Adrenal gland (tissue), 12 donors: Measurements from ENCODE around the gene PSMD8. TPM values are rescaled to one million over a fixed set of nuclear protein-coding genes. Genes with fewer than 3 reads are reported as not detected.

Experiments used
- DNase-seq, 7 donors: peaks; one replicate each; pipeline ENCODE4 v3.0.0-alpha.2; 2019 to 2020
- H3K27ac ChIP-seq, 5 donors: fragments of 200-600 bp; sonication (generic) in 4 of 5; 1 replicate in 3 of 5; 2 replicates in 2 of 5; pipeline versions ENCODE4 v1.5.1 to v1.8.0; 2016 to 2020; ENCODE audit warnings: mild to moderate bottlenecking in 1 of 5
- H3K27me3 ChIP-seq: fragments of 200-600 bp; 2 replicates; pipeline ENCODE4 v1.8.0; 2021
- H3K36me3 ChIP-seq, 2 donors: fragments of 200-600 bp; replicated peaks in 1 of 2; 1 replicate in 1 of 2; 2 replicates in 1 of 2; pipeline versions ENCODE4 v1.5.1 to v1.8.0; 2018 to 2022
- H3K4me1 ChIP-seq, 2 donors: fragments of 200-600 bp; replicated peaks in 1 of 2; 1 replicate in 1 of 2; 2 replicates in 1 of 2; pipeline versions ENCODE4 v1.5.1 to v1.8.0; 2018 to 2021
- H3K4me3 ChIP-seq, 4 donors: fragments of 200-600 bp; sonication (generic) in 3 of 4; one replicate each; pipeline ENCODE4 v1.5.1; 2016 to 2018
- H3K9me3 ChIP-seq, 3 donors: fragments of 200-600 bp; sonication (generic) in 1 of 3; replicated peaks in 1 of 3; 1 replicate in 2 of 3; 2 replicates in 1 of 3; pipeline versions ENCODE4 v1.5.1 to v1.8.0; 2016 to 2021
- POLR2A ChIP-seq, 2 donors: fragments of 450-650 bp; IDR thresholded peaks; one replicate each; pipeline ENCODE4 v1.6.1; 2017; ENCODE audit warnings: antibody characterized with exemption in 2 of 2, mild to moderate bottlenecking in 2 of 2, moderate library complexity in 1 of 2
- WGBS, 4 donors: extraction: QIAGEN DNeasy Blood & Tissue Kit in 2 of 4; methylation state at CpG; one replicate each; pipeline versions ENCODE4 v1.1.5 to v1.1.7; 2013 to 2017; 5-methylcytosine and 5-hydroxymethylcytosine counted together
- intact Hi-C, 2 donors: fragments of 100-400 bp; cut with DNase I; formaldehyde crosslinking; loops; one replicate each; pipeline versions ENCODE4 v1.14.1 to v1.15.0; 2022 to 2023
- polyA plus RNA-seq, 3 donors: library from polyadenylated mRNA; stranded (reverse); fragments of 200-250 nt in 2 of 3; fragments of 350-450 nt in 1 of 3; fragmentation: Illumina TruSeq in 1 of 3; extraction: RNeasy Lipid Tissue Mini Kit (QIAGEN cat#74804) in 1 of 3; gene quantifications; one replicate each; pipeline ENCODE4 v1.2.3, GENCODE V29; 2013 to 2014
- total RNA-seq, 9 donors: library from RNA; depleted of rRNA in 4 of 9; stranded (reverse); fragments of >200 nt in 4 of 9; fragments of 120-200 nt in 1 of 9; fragmentation: NEBNext Ultra II Directional in 1 of 9; extraction: Animal tissue kit (Norgen Biotek cat#: 25700) in 1 of 9; gene quantifications; one replicate each; pipeline versions ENCODE4 v1.1.0 to v1.2.4, GENCODE V29; 2013 to 2023
- TF ChIP-seq, protein P1 (sequence below), 6 experiments: fragments of 450-650 bp in 4 of 6; fragments of 200-600 bp in 2 of 6; sonication (generic) in 1 of 6; IDR thresholded peaks; 1 replicate in 5 of 6; 2 replicates in 1 of 6; pipeline versions ENCODE4 v1.5.1 to v1.8.0; 2016 to 2021; ENCODE audit warnings: antibody characterized with exemption in 6 of 6, mild to moderate bottlenecking in 2 of 6, moderate library complexity in 1 of 6
- donor health status: healthy with polysubstance abuse.
- donor health status: Bipolar disorder and iron deficiency.
- donor health status: DM: yes; HTN: yes; CAD: no.
- donor health status: DM: no; HTN: no; CAD: no.
- donor health status: DM: no; HTN: no; CAD: no.
- donor health status: DM: yes; HTN: yes; CAD: no.

The PSMD8 gene
- total and polyA plus RNA-seq, 12 donors: 53.1 to 330 (median 205) TPM

GRCh38 chr19:38417146-38417543, 42.8 kb downstream of the PSMD8 start:
- peaks cover 8% of the 10 kb centered on the region for H3K27me3 ChIP-seq
- TF ChIP-seq, protein P1, sequence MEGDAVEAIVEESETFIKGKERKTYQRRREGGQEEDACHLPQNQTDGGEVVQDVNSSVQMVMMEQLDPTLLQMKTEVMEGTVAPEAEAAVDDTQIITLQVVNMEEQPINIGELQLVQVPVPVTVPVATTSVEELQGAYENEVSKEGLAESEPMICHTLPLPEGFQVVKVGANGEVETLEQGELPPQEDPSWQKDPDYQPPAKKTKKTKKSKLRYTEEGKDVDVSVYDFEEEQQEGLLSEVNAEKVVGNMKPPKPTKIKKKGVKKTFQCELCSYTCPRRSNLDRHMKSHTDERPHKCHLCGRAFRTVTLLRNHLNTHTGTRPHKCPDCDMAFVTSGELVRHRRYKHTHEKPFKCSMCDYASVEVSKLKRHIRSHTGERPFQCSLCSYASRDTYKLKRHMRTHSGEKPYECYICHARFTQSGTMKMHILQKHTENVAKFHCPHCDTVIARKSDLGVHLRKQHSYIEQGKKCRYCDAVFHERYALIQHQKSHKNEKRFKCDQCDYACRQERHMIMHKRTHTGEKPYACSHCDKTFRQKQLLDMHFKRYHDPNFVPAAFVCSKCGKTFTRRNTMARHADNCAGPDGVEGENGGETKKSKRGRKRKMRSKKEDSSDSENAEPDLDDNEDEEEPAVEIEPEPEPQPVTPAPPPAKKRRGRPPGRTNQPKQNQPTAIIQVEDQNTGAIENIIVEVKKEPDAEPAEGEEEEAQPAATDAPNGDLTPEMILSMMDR (IDR thresholded peaks at IDR 0.05): no peak
- no peak for TF ChIP-seq POLR2A (IDR thresholded peaks at IDR 0.05)
- WGBS, 4 donors: 81 to 89% (median 84%) methylated on average over 8 of the region's 8 CpGs

DNA sequence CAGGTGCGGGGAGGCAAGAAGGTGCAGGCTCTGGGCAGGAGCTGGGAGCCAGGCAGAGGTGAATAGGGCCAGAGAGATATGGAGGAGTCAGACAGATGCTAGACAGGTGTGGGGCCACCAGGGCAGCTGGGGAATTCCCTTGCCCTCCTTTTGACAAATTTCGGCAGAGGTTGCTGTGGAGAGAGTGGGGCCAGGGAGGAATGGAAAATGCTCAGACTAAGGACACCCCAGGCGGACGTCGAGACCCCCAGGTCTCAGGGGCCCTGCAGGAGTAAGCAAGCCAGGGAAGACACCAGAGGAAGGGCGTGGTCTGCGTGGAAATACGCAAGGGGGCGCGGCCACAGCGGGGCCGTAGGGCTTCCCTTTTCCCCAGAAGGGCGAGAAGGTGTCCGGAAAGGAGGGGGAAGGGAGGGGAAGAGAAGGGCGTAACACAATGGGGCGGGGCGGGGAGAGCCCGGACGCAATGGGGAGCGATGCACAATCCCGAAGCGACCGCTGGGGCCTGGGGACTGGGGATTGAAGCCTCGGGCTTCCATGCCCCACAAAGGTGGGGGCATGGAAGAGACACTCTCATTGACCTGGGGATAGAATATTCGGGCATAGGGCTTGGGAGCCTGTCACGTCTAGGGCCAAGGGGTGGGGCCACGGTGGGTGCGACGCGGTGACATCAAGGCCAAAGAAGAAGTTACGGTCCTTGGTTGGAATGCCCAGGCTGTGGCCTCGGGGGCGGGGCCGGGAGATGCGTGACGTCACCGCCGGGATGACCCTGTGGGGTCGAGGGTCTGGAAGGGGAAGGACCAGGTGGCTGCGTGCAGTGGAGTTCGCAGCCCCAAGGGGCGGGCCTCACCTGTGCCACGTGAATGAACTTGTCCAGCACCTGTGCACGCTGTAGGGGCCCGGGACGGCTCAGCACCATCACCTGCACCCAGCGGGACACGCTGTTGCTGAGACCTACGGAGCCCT, 43.5 kb downstream of the PSMD8 start:
- Histone ChIP-seq H3K4me1 (peaks cover 0 to 11% of the 10 kb centered on the region in 2 donors), H3K4me3 (peak overlapping the region in 1 of 4 donors; percentile 43), H3K36me3 (no peaks in the 10 kb centered on the region), H3K9me3 (no peaks in the 10 kb centered on the region), H3K27ac (no peak overlapping the region), H3K27me3 (peaks cover 8% of the 10 kb centered on the region)
- TF ChIP-seq, protein P1 (IDR thresholded peaks at IDR 0.05): no peak
- TF ChIP-seq POLR2A (IDR thresholded peaks at IDR 0.05): no peak
- intact Hi-C loops: no loop called here
- DNase-seq: peak in 6 of 7 donors; percentile 40 to 63 (median 48)
- WGBS, 4 donors: 8 to 14% (median 13%) methylated on average over 16 to 49 of the region's 49 CpGs

More at GRCh38 chr19:38417146-38417543, 42.8 kb downstream of the PSMD8 start:
- no peak for DNase-seq
- intact Hi-C loops: no loop called here
- no peaks in the 10 kb centered on the region for H3K9me3 ChIP-seq
- H3K4me1 ChIP-seq: peaks cover 0 to 11% of the 10 kb centered on the region in 2 donors
- H3K27ac ChIP-seq: no peak overlapping the region
- no peaks in the 10 kb centered on the region for H3K36me3 ChIP-seq
- H3K4me3 ChIP-seq: no peak overlapping the region

GRCh38 chr19:38420935-38421334, 46.6 kb downstream of the PSMD8 start:
- peaks cover 8% of the 10 kb centered on the region for H3K27me3 ChIP-seq
- H3K36me3 ChIP-seq: no peaks in the 10 kb centered on the region
- WGBS, 4 donors: 73 to 90% (median 78%) methylated on average over 2 to 9 of the region's 9 CpGs
- no peak overlapping the region for H3K4me3 ChIP-seq
- intact Hi-C loops: no loop called here
- peaks cover 0 to 11% of the 10 kb centered on the region in 2 donors for H3K4me1 ChIP-seq
- no peak overlapping the region for H3K27ac ChIP-seq
- no peak for DNase-seq
- H3K9me3 ChIP-seq: no peaks in the 10 kb centered on the region
- TF ChIP-seq POLR2A (IDR thresholded peaks at IDR 0.05): no peak
- TF ChIP-seq, protein P1 (IDR thresholded peaks at IDR 0.05): no peak

DNA sequence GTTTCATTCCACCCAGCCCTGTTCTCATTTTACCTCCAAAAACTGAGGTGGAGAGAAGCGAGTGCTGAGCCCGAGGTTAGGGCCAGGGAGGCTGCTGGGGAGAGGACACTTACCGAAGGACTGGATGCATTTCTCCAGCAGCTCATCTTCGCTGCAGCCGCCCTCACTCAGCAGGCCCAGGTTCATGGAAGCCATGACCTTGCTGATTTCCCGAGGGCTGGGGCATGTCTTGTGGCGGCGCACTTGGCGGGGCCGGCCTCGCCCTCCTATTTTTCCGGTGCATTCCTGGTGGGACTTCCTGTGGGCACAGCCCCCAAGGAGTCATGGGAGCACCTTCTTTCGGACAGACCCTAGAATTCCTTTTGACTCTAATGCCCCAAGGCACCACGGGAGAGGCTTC, 47.5 kb downstream of the PSMD8 start:
- no peak for TF ChIP-seq POLR2A (IDR thresholded peaks at IDR 0.05)
- TF ChIP-seq, protein P1 (IDR thresholded peaks at IDR 0.05): no peak
- no peak overlapping the region for H3K27ac ChIP-seq
- intact Hi-C loops: no loop called here
- no peaks in the 10 kb centered on the region for H3K36me3 ChIP-seq
- 68 to 84% (median 80%) methylated on average over 6 to 14 of the region's 14 CpGs for WGBS, 4 donors
- H3K9me3 ChIP-seq: no peaks in the 10 kb centered on the region
- no peak for DNase-seq
- H3K4me1 ChIP-seq: peaks cover 0 to 11% of the 10 kb centered on the region in 2 donors
- peaks cover 8% of the 10 kb centered on the region for H3K27me3 ChIP-seq
- no peak overlapping the region for H3K4me3 ChIP-seq
